Inflammatory macrophage treated with lipopolysaccharide for 1 hour (primary cell): ENCODE results near the gene CNTN1.

Source experiments
- DNase-seq, 2 donors: peaks; one replicate each; pipeline ENCODE4 v3.0.0-alpha.2; 2020 to 2022

Gene CNTN1

DNA sequence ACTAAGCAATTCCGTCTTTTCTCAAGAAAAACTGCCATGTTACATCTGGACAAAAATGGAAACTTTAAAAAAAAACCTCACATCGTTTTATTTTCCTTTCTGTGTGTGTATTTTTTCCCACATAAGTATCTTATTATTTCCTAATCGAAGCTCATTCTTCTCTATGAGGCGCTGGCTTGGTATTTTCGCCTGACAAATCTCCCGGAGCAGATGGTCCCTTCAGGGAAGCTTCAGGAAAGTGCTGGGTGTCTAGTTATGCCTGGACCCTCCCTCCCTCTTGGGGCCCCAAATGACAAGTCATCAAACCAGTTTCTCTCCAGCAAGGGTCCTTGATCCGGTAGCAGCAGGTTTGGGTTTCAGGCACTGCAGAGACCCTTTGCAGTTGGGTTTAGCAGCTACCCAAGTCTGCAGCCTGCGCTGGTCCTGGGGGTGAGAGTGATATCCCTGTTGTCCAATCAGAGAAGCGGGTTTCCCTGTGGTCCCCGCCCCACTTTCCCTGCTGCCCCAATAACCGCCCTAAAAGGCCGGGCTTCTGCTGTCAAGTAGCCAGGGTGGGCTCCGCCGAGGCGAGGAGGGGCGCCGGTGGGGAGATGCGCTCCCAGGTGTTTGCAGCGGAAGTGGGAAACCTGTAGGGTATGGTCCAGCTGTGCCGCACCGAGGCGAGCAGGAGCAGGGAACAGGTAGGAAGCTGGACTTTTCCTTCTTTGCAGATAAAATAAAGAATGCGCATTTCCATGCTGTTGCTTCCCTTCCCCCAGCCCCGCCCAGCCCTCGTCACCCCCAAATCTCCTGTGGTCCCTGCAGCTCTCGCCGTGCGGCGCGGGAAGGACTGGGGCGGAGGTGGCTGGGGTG, at the start of gene CNTN1:
Gene CNTN1, plus strand, starts transcription at position 527 of the 852 bp plus-strand sequence.
- peak in 1 of 2 donors; percentile 3 for DNase-seq

DNA sequence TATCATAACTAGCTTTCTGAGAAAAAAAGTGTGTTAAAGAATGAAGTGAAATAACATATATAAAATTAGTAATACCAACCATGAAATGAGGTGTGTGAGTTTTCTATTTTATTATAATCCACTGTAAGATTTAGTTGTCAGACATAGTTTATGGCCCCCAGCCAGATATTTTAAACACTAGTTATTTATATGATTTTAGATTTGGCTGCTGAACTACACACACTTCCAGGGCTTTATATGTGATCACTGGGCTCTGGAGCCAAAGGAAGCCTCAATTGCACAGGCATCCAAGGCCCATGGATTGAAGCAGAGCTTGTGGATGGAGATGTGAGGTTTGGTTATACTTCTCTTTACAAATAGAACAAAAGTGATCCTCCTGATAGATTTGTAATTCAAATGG, 48.7 kb upstream of the CNTN1 start:
- DNase-seq = no peak

DNA sequence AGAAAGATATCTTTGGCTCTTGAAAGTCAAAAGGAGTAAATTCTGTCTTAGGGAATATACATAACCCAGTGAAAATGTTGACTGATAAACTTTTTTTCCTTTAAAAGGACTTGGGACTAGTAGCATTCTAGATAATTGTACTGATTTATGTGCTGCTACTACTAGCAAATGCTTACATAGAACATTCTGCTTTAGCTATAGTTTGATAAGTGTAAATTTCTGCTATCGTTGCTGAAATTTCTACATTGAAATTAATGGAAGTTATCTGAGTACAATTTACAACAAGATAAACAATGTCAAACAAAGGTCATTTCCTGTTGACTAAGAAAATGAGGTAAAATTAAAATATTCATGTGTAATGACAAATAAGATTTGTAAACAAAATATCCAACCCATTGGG, 48.3 kb upstream of the CNTN1 start:
- DNase-seq = no peak

DNA sequence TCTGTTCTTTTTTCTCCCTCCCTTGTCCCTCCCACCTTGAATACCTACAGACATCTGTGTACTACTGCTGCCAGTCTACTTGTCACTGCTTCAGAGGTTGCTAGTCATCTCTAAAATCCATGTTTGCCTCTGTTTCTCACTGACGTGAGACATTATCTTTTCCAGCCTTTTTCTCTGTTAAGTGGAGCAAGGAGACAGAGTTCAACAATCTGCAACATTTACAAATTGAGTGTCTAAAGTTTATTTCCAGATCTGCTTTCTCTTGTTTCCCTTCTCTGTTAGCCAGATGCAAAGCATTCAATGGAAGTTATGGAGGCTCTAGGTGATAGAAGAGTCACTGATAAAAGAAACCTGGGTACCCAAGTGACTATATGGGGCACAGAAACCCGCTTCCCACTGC, 47.5 kb upstream of the CNTN1 start:
- DNase-seq = no peak

DNA sequence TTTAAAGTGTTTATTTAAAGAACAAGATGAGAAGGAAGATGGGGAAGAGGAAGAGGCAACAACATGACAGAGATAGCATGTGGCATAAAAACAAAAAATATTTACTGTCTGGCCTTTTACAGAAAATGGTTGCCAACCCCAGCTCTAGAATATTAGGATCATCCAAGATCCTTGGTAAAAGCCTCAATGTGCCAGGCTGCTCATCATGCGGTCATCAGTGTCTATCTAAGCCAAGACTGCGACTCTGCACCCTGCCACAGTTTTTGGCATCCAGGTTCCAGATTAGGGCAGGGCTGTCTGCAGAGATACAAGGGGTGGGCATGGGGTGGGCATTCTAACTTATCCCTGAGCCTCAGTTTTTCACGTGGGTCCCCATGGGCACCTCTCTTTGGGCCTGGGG, 46.9 kb upstream of the CNTN1 start:
- DNase-seq = no peak

DNA sequence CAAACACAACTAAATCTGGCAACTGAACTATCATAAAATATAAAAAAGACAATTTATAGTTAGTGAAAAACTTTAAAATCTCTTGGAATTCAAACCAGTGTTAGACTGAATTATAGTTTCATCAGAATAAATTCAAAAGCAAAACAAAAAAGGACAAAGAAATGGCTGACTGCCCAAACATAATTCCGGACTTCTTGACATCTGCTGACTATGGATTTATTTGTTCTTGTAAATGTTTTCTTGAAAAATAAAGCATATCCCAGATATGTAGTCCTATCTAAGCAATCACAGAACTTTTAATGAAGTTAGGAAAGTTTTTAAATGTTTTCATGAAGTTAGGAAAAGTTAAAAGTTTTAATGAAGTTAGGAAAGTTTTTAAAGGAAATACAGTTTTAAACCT, 45.8 kb upstream of the CNTN1 start:
- no peak for DNase-seq

DNA sequence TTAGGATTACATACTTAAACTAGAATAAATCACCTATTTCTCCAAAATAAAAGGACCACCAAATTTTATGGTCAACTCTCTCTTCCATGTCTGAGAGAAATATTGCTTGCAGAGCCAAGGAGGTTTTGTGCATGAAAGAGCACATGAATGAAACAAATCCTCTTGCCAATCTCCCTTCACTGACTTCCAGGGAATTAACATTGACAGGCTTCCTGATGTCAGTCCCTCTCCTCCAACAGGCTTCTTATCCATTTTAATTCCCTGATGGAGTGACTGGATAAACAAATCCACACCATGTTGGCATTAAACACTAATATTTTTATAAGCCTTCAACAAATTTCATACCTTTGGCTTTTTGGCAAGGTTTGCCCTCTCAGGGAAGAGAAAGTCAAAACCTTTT, 45.3 kb upstream of the CNTN1 start:
- no peak for DNase-seq

DNA sequence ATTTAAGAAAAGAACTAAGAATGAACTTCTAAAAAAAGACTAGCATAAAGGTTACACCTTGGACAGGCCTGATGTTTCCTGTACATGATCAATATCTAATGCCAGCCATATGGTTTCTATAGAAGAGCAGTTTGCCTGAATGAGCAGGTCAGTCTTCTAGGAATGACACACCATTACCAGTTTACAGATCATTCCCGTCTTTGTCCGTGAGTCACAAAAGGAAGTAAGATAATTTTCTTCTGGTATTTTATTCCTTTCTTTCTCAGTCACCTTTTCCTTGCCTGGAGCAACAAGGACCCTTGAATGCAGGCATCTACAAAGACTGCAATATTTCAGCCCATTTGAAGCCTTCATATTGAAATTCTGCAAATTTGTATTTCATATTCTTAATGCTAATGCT, 44.6 kb upstream of the CNTN1 start:
- no peak for DNase-seq

DNA sequence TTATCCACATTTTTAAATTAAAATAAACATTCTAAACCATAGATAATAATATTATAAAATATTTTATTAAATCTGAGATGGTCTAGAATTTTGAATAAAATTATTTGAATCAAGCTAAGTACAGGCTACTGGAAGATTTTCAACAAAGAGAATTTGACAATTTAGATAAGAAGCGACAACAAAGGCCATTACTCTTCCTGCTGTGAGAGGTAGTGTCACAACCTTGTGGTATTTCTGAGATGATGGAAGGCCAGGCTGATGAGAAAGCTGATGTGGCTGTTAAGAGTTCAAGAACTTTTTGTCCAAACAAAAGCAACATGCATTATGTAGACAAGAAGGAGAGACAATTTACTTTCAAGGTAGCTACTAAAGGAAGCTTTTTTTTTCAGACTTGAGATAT, 43.7 kb upstream of the CNTN1 start:
- no peak for DNase-seq

DNA sequence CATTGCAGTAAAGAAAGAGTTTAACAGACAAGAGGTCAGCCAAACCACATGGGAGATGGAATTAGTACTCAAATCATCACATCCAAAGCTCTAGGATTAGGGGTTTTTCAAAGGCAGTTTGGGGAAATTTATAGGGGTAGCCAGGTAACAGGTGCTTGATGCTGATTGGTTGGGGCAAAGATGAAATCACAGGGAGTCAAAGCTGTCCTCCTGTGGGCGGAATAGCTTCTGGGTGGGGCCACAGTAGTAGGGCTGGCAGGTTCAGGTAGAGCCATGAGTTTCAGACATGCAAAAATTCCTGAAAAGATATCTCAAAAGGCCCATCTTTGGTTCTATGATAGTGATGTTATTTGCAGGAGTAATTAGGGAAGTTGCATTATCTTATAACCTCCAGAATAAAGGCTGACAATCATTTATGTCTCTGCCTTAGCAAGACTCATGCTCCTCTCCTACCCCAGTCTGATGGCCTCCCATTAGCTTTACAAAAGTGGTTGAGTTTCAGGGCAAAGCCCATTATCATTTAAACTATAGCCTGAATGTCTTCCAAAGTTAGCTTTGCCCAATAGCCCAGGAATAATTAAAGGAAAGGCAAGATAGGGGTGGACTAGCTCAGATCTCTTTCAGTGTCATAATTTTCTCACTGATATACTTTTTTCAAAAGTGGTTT, 42.1 kb upstream of the CNTN1 start:
- DNase-seq = no peak

DNA sequence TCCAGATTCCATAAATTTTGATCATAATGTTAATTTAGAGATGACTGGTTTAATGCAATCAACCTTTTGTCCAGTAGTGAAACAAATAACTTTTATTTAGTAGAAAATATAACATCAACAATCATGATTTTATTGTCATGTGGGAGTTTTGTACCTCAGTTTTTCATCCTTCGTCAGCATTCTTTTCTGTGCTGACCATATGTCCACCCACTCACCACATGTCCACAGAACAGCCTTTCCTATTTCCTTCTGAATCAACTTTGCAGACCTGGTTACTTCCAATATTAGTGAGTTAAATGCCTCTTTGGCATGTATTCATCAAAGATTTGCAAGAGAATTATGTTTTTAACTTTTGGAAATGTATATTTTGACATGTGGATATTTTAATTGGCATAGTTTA, 36.8 kb upstream of the CNTN1 start:
- no peak for DNase-seq

DNA sequence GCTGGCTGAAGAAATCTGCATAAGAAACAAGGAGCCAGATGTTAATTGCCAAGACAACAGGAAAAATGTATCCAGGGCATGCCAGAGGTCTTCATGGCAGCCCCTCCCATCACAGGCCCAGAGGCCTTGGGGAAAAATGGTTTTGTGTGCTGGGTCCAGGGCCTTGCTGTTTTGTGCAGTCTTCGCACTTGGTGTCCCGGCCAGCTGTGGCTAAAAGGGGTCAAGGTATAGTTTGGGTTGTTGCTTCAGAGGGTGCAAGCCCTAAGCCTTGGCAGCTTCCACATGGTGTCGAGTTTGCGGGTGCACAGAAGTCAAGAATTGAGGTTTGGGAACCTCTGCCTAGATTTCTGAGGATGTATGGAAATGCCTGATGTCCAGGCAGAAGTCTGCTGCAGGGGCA, 29.9 kb upstream of the CNTN1 start:
- no peak for DNase-seq

DNA sequence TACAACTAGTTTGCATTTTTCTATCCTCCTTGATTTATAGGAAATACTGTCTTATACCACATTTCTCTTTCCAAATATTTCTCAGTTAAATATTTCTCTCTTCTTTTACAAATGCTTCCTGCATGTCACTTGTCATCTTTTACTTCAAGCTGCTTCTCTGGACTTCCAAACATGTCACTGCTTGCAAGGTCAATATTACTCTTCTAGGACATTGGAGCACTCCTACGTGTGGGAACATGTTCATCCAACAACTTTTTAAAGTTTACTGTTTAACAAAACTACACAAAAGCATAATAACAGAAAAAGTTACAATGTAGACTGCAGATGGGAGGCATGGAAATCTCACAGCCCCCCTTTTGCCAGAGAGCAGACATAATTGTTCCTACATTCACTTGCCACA, 28.5 kb upstream of the CNTN1 start:
- no peak for DNase-seq

DNA sequence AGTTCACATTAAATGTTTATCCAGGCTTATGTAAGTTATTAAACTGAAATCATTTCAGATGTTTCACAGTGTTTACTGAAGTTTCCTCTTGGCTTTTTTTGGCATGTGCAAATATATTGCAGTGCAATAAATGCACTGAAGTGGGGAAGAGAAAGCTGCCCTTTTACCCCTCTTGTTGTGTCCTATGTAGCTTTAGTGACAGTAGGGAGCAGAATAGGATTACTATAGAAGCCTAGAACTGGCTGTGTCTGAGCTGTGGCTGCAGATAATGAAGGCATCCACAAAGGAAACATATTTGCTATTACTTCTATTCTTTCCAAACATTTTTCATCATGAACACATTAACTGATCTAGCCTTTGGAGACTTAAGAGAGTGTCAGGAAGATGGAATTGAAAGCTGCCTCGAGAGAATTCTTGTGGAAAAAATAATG, 24.1 kb upstream of the CNTN1 start:
- DNase-seq = no peak

DNA sequence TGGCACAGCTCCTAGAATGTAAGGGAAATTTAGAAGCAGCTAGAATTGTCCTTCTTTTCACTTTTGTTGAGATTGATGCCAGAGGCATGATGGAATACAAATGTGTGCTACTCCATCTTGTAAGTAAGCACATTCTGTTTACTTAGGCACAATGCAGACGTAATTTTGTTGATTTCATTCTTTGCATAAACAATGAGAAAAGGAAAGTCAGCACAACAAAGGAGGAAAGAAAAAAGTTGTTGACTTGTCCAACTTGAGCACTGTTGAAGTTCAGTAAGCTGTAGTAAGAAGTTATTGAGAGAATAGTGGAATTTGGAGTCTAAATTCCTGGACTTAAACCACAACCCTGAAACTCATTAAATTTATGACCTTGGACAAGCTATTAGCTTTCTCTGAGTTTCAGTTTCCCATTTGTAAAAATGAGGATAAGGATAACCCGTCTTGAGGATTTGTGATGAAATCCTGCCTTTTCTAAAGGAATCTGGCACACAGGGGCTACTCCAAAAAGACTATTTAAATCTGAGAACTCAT, 19.4 kb upstream of the CNTN1 start:
- no peak for DNase-seq

DNA sequence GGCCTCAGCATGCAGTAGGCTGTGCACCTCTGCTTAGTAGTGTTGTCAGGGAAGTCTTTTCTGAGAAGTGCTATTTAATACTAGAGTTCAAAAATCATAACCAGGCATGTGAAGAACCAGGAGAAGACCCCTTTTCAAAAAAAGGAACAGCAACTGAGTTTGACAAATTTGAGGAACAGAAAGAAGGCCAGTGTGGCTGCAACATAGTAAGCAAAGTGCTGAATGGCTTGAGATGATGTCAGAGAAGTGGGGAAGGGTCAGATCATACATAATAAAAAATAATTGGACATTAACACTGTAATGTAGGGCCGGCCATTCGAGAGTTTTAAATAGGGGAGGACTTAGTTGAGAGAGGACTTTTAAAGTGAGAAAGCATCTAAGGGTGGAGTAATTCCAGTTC, 11.1 kb upstream of the CNTN1 start:
- DNase-seq = no peak

DNA sequence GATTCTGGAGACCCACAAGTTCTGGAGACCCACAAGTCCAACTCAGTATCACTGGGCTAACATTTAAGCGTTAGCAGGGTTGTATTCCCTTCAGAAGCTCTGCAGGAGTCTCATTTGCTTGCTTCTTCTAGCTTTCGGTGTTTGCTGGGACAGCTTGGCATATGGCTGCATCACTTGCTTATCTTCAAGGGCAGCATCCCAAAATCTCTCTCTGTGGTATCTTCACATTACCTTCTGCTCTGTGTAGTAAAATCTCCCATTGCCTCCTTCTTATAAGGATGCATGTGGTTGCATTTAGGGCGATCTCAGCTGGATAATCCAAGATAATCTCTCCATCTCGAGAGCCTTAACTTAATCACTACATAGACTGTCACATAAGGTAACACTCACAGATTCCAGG, 7.3 kb upstream of the CNTN1 start:
- no peak for DNase-seq

DNA sequence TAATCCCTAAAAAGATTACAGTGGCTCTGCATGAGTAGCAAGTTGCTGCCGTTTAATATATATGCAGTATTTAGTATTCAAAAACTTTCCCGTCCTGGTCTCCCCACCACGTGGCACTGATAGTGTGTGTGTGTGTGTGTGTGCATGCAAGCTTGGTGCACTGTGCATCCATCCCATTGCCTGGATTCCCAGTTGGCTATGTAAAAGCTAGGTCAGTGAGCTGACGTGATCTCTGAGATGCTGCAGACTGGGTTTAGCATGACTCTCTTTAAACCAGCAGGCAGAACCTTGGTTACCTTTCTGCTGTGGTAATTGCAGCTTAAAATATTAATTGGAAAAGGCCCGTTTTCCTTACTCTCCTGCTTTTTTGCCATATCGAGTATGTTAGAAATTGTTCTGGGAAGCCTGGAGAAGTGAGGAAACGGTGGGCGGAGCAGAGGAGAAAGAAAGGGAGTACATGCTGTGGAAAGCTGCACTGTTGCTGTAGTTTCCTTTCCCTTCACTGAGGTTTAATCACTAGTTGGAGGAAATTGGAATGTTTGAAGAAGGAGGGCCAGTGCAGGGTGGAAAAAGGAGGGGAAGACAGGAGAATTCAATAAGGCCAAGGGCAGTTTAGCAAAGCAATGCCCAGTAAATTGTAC, 4.0 kb upstream of the CNTN1 start:
- no peak for DNase-seq

DNA sequence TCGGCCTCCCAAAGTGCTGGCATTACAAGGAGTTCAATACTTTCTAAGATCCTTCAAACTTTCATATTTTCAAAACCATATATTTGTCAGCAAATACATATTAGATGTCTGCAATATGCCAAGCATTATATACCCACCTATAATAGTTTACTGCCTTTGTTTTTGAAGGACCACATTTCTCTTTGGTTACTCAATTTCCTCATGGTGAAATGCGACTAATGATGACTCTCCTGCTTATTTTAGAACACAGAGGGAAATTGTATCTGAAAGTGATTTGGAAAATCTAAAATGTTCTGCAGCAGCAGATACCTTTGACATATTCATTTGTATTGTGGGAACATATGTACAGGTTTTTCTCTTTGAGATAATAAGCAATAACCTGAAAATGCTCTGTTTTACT, 2.7 kb upstream of the CNTN1 start:
- no peak for DNase-seq

DNA sequence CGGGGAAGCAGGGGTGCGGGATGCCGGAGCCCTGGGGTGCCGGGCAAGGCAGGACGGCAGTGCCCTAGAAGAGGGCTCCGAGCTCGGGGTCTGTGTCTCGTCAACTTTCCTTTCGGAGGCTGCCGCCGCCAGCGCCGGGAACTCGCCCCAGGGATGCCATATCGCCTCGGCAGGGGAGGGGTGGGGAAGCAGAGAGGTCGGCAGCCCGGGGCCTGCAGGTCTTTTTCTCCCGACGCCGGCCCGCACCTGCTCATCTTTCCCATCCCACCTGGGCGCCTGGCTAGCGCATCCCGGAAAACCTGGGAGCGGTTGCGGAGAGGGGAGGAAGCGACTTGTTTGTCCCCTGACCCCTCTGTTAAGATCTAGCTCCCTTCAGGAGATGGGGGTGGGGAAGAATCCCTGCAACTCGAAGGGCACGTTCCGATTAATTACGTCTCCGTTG, 547 bp downstream of the CNTN1 start:
- DNase-seq = no peak

DNA sequence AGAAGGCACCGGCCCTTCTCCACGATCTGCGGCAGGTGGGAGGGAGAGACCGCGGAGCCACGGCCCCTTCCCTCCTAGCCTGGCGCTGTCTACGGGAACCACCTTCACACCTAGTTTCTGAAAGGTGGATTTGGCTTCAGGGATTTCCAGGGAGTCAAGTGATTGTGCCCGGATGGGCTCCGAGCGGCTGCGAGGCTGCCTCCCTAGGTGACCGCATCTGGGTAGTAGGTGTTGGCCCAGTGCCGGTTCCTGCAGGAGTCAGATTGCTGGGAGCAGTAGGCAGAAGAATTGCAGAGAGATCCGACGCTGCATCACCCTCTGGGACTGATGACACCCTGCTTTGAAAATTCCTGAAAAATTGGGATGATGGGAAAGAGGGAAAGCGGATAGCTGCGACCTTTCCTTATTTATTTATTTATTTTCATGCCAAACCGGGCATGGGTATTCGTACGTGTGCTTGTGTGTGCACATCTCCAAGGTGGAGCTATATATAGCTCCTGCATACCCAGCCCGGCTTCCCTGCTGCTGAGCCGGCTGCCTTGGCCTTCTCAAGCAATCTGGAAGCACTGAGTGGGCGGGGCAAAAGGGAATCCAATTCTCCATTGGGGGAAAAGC, 1.1 kb downstream of the CNTN1 start:
- DNase-seq = no peak

DNA sequence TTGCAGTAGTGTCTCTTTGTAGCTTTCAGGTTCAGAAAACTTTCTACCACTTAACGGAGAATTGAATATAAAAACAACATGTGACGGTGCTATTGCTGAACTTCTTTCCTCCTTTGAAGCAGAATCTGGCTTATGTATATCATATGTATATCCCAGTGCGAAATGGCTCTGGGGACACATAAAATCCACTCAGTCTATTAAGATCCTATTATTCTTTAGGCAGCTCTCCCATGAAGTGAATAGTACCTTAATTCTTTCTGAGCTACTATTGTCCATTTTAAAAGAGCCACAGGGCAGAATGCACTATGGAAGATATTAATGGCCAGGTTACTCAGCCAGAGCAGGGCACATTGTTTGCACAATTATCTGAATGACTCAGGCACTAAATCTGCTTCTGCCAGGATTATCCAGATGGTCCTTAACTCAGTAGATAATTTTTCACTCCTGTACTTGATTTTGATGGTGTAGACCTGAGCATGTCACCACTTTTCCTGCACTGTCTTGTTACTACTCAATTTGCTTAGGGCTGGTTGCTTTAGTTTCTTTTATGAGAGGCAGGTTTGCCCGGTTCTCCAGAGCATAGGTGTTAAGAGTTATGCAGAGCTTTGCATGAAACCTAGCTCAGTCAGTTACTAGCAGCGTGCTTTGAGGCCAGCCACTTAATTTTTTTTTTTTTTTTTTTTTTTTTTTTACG, 5.5 kb downstream of the CNTN1 start:
- DNase-seq = no peak

DNA sequence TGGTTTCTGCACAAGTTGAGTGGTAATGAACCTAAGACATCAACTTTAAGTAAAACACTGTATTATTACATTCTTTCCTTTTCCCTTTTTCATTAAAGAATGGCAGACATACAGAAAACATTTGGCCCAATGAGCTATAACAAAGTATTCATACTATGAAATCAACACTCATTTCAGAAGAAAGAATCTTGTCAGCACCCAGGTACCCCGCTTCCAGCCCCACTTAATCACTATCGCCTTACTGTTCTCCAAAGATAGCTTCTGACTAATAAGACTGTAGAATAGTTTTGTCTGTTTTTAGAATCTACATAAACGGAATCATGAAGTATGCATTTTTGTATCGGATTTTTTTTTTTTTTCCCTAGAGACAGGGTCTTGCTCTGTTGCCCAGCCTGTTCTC, 9.5 kb downstream of the CNTN1 start:
- no peak for DNase-seq
